Activated effector memory CD4-positive, alpha-beta T cell treated with anti-CD3 and anti-CD28 coated beads, Interleukin-2, amount 50 U/mL, for 16 hours (primary cell): ENCODE measurements around the gene LRRC57.
A peak's percentile ranks its signal among the peaks of the same experiment; 100 is the strongest.
"Not testable (repeated sequence)": the region's sequence is repeated elsewhere in the genome, so short reads cannot be mapped to it uniquely, and the experiment has no call there.

ENCODE experiments used
- DNase-seq: peaks from one replicate; pipeline ENCODE4 v3.0.0-alpha.2; 2020

The LRRC57 gene

GRCh38 chr15:42548249-42549031, at the start of gene LRRC57, which contains the start of gene HAUS2:
TSS of gene LRRC57 (minus strand) at chr15:42548793. CDS start at chr15:42548434, 359 bp downstream.
TSS of gene HAUS2 (plus strand) at chr15:42548838. CDS start at chr15:42548873, 35 bp downstream.
- DNase-seq: peak; percentile 96

GRCh38 chr15:42595626-42596240, 47.1 kb upstream of the LRRC57 start:
- DNase-seq: no peak

DNA sequence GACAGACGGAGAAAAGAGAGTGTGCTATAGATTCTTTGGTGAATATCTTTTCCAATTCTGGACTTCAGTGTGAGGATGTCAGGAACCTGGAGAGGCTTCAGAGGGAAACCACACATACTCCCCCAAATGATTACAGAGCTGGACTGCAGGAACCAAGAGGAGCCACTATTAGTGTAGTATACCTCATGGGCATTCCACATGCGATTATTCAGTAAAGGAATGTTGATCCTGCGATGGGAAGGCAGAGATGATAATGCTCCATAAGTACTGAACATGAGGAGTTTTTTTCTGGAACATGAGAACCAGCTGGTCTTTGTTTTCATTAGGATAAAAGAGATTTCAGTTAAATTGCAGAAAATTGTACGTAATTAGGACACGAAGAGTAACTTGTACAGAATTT, 45.5 kb upstream of the LRRC57 start:
- DNase-seq: no peak

DNA sequence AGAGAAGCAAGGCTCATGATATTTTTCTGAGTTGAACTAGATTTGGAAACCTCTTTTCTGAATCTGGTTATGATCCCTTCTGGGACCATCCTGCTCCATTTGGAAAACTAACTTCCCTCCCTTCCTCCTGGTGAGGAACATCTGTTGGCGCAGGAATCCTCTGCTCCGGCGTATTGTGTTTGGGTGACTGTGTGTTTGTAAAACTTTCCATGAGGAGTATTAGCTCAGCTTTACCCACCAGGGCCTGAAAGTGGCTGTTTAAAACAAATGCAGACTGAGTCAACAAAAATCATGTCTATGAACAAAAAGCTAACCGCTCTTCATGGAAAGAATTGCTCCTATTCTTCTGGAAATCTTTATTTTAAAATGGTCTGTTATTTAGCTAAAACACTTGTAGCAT, 44.5 kb upstream of the LRRC57 start:
- no peak for DNase-seq

DNA sequence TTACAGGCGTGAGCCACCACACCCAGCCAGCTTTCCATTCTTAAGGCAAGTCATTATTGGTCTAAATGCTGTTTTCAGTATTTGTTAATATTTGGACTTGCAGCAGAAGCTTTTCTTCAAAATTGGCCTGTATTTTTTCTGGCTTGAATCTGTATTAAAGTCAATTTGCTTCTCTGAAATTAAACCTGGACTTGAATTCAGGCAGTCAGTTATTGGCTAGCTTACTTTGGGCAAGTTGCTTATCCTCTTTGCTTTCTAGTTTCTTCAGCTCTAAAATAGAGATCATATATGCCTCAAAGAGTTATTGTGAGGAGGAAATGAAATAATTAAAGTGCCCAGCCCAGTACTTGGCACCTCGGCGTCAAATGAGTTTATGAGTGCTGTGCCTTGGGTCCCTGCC, 44.1 kb upstream of the LRRC57 start:
- no peak for DNase-seq

DNA sequence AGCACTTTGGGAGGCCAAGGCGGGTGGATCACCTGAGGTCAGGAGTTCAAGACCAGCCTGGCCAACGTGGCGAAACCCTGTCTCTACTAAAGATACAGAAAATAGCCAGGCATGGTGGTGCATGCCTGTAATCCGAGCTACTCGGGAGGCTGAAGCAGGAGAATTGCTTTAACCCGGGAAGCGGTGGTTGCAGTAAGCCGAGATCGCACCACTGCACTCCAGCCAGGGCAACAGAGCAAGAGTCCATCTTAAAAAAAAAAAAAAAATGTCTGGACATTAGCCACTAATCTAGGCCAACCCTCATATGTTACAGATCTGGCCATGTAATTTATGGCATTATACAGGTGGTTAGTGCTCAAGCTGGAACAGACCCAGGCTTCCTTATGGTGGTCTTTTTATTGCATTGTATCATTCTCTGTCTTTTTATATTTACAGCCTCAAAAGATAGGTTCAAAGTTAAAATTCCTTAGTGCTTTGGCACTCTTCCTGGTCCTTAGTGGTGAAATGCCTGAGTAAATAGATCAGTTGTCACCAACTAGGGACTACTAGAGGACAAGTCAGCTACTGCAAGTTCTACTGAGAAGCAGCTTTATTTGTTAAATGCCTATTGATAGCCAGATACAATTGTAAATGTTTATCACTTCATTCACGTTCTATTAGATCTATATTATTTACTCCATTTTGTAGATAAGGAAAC, 42.8 kb upstream of the LRRC57 start:
- DNase-seq: no peak

DNA sequence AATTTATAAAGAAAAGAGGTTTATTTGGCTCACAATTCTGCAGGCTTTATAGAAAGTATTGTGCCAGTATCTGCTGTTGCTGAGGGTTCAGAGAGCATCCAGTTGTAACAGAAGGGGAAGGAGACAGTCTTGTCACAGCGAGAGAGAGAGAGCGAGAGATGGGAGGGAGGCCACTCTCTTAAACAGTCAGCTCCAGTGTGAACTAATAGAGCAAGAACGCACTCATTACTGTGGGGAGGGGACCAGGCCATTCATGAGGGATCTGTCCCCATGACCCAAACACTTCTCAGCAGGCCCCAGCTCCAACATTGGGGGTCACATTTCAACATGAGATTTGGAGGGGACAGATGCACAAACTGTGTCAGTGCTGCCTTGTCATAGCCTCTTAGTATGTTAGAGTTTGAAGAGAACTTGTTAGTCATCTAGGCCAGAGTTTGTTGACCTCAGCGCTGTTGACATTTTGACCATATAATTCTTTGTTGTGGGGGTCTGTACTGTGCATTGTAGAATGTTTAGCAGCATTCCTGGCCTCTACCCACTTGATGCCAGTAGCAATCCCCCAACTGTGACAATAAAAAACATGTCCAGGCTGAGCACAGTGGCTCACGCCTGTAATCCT, 42.1 kb upstream of the LRRC57 start:
- DNase-seq: no peak

- DNase-seq: no peak
These were observed 35.6 kb upstream of the LRRC57 start for GRCh38 chr15:42584031-42584765.

GRCh38 chr15:42582569-42583375, 34.2 kb upstream of the LRRC57 start:
- no peak for DNase-seq

- peak; percentile 92 for DNase-seq
These were observed 32.7 kb upstream of the LRRC57 start for GRCh38 chr15:42581272-42581730.

GRCh38 chr15:42578984-42579537, 30.5 kb upstream of the LRRC57 start:
- no peak for DNase-seq

- DNase-seq: no peak
These were observed 29.0 kb upstream of the LRRC57 start for GRCh38 chr15:42577514-42578031.

DNA sequence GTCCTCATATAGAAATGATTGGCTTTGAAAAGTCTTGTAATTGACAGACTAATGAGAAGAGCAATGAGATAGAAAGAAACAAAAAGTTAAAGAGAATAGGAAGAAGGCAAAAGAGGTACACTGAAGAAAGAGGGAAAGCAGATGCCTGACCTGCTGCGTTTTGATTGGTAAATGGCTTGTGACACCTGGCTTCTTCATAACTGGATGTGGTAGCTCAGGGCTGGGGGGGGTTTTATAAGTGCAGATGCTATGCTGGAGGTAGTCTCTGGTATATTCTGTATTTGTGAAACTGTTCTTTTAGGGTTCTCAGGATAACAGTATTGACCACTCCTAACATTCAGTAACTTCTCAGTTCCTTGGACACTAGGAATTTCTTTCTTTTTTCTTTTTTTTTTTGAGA, 28.2 kb upstream of the LRRC57 start:
- DNase-seq: no peak

DNA sequence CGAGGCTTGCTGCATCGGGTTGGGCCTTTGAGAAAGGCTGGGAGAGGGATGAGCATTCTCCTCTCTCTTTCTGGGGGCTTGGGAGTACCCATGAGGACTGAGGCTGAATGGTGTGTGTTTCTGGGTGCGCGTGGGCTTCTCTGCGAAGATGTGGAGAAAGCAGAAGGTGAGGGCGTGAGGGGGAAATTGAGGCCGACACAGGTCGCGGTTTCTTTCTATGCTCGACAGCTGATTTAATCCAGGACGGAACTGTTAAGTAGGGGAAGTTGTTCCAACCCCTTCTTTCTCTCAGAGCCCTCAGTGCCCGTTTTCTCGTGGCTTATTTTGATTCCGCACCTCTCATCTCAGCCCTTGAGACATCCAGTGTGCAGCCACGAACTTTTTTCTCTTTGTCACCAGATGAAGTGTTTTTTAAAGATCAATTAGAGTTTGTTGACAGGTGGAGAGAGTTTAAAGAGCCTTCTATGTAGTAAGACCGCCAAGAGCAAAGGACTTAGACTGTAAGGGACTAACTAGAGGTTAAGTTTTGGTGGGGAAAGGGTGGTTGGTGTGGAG, 27.5 kb upstream of the LRRC57 start:
- no peak for DNase-seq

DNA sequence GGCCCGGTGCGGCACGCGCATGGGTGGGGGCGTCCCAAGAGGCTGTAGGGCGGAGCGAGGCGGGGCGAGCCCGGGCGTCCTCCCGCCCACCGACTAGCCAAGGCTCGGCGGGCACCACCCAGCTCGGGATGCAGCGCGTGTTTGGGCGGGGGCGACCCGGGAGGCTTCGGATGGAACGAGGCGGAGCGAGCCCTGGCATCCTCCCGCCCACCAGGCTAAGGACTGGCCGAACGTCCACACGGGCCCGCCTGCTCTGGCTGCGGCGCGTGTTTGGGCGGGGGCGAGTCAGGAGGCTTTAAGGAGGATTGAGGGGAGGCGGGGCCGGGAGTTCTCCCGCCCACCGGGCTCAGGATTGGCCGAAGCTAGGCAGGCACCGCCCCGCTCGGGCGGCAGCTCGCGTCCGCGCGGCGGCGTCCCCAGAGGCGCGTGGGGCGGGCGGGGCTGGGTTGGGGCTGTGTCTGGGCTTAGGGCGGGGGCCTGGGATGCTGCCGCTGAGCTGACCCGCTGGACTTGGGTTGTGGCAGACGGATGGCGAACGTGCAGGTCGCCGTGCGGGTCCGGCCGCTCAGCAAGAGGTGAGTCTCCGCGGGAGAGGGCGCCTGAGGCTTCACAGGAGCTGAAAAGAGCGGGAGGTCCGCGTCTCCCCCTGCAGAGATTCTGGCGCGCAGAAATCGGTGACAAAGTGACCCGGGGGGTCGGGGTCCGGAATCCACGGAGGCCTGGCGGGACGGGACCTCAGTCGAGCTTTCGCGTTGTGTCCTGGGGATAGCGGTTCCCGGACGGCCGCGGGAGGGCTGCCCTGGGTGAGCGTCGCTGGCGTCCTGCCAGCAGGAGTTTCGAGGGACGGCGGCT, 26.8 kb upstream of the LRRC57 start, which contains the start of gene STARD9:
TSS of gene STARD9 (plus strand) at position 419 of the 852 bp plus-strand sequence. CDS start at position 529, 110 bp downstream.
- peak; percentile 98 for DNase-seq

- no peak for DNase-seq
These were observed 10.1 kb upstream of the LRRC57 start for GRCh38 chr15:42558739-42559138.

DNA sequence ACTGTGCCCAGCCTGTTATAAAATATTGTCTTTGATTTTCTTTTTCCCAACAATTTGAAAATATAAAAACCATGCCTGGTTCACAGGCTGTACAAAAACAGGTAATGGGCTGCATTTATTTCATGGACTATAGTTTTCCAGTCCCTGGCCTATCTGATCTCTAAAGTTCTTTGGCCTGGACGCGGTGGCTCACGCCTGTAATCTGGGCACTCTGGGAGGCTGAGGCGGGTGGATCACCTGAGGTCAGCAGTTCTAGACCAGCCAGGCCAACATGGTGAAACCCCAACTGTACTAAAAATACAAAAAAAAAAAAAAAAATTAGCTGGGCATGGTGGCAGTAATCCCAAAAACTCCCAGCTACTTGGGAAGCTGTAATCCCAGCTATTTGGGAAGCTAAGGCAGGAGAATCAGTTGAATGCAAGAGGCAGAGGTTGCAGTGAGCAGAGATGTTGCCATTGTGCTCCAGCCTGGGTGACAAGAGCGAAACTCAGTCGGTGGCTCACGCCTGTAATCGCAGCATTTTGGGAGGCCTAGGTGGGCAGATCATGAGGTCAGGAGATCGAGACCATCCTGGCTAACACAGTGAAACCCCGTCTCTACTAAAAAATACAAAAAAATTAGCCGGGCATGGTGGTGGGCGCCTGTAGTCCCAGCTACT, 8.1 kb upstream of the LRRC57 start:
- DNase-seq: not testable (repeated sequence)

- no peak for DNase-seq
These were observed 5.0 kb upstream of the LRRC57 start for GRCh38 chr15:42553554-42553953.
